Measurements from ENCODE around the gene MYO10.

DNA sequence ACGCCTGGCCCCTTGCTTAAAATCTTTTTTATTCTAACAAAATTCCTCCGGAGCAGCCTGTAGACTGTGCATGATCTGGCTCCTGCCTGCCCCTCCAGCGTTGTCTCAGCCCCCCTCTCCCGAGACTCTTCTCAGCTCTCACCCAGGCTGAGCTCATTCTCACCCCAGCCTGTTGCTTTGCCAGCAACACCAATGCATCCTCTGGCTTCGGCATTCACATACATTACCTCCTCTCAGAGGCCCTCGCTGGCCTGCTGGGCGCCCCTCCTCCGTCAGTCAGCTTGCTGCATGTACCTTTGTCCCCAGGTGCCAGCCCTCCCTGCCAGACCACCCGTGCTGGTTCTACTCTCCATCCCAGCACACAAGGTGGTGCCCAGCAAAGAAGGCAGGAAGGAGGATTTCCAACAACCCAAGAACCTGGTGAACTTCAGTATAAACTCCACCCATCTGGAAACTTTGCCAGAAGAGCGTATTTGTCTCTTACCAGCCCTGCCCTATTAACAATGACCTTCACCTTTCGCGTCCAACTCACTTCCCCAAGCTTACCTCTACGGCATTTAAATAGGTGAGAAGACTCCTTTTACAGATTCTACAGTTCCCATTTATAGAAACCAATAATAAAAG is 35.0 kb downstream of the MYO10 start:
- TF ChIP-seq POLR2A (IDR thresholded peaks at IDR 0.05), result no peak
- TF ChIP-seq, protein P1, sequence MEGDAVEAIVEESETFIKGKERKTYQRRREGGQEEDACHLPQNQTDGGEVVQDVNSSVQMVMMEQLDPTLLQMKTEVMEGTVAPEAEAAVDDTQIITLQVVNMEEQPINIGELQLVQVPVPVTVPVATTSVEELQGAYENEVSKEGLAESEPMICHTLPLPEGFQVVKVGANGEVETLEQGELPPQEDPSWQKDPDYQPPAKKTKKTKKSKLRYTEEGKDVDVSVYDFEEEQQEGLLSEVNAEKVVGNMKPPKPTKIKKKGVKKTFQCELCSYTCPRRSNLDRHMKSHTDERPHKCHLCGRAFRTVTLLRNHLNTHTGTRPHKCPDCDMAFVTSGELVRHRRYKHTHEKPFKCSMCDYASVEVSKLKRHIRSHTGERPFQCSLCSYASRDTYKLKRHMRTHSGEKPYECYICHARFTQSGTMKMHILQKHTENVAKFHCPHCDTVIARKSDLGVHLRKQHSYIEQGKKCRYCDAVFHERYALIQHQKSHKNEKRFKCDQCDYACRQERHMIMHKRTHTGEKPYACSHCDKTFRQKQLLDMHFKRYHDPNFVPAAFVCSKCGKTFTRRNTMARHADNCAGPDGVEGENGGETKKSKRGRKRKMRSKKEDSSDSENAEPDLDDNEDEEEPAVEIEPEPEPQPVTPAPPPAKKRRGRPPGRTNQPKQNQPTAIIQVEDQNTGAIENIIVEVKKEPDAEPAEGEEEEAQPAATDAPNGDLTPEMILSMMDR (IDR thresholded peaks at IDR 0.05), result no peak
